Measurements from ENCODE around the gene GCAT.

DNA sequence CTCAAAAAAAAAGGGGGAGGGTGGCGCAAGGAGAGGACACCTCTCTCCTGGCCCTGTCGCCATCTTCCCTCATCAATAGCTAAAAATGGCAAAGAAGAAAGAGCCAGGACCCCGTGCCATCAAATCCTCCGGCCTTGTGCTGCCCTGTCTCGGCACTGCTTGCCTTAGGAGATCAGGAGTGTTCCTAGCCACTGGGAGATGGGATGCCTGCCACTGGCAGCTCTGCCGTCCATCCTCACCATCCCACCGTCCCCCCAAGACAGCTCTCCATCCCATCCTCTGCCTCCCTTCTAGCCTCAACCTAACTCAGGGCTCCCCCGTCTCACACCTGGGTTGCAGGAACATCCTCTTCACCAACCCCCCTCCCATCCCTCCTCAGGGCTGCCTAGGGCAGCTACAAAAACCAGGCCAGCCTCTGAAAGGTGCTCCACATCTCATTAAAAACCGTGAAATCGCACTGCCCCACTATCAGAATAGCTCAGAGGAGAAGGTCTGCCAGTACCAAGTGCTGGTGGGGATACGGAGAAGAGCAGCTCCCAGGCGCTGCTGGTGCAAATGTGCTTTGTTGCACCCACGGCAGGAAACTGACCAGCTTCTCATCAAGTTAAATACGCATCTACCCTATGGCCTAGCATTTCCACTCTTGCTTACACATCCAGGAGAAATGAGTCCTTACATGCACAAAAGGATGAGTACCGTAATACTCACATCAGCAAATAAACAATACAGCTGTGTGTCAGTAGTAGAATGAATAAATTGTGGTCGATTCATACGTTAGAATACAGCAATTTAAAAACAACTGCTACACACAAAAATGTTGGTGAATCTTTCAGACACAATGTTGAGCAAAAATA lies 31.7 kb upstream of the GCAT start:
- no peak for TF ChIP-seq EZH2 (IDR thresholded peaks at IDR 0.05; ENCODE audit: insufficient read depth, low read length)
- TF ChIP-seq, protein P1, sequence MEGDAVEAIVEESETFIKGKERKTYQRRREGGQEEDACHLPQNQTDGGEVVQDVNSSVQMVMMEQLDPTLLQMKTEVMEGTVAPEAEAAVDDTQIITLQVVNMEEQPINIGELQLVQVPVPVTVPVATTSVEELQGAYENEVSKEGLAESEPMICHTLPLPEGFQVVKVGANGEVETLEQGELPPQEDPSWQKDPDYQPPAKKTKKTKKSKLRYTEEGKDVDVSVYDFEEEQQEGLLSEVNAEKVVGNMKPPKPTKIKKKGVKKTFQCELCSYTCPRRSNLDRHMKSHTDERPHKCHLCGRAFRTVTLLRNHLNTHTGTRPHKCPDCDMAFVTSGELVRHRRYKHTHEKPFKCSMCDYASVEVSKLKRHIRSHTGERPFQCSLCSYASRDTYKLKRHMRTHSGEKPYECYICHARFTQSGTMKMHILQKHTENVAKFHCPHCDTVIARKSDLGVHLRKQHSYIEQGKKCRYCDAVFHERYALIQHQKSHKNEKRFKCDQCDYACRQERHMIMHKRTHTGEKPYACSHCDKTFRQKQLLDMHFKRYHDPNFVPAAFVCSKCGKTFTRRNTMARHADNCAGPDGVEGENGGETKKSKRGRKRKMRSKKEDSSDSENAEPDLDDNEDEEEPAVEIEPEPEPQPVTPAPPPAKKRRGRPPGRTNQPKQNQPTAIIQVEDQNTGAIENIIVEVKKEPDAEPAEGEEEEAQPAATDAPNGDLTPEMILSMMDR (IDR thresholded peaks at IDR 0.05; ENCODE audit: insufficient read depth, low read depth, low read length): no peak
